Activated CD4-positive, alpha-beta T cell treated with anti-CD3 and anti-CD28 coated beads, Interleukin-2, amount 50 U/mL, for 1 hour (primary cell): ENCODE data around the gene KCMF1.

Experiments used
- DNase-seq: peaks from one replicate; pipeline ENCODE4 v3.0.0-alpha.2; 2020

The KCMF1 gene

DNA sequence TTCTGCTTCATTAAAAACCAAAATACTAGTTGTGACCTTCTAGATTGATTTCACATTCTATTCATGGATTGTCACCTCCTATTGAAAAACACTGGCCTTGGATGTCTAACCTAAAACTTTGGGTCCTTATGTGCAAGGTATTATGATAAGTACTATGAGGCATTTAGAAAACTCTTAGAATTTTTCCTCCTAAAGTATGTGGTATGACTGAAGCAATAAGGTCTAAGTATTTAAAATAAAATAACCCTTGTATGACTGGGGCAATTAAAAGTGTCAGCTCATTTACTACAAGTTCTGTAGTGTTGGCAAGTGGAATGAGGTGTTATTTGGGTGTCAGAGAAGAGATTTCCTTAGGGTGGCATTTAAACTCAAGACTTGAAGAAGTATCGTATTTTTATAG lies 15.1 kb downstream of the KCMF1 start:
- no peak for DNase-seq

DNA sequence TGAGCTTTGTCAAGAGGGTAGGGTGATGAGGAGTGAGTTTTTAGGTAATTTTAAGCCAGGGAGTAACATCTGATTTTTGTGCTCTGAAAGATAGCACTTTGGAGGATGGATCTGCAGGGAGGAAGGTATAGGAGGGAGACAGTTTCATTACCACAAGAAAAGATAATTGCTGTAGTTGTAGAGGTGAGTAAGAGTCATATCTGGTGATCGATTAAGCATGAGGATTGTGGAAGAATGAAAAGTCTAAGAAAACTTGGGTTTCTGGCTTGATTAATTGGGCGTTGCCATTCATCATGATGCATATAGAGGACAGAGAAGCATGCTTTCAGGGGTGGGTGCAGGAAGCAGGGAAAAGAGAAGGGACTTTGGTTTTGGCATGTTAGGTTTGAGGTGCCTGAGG lies 18.5 kb downstream of the KCMF1 start:
- no peak for DNase-seq

DNA sequence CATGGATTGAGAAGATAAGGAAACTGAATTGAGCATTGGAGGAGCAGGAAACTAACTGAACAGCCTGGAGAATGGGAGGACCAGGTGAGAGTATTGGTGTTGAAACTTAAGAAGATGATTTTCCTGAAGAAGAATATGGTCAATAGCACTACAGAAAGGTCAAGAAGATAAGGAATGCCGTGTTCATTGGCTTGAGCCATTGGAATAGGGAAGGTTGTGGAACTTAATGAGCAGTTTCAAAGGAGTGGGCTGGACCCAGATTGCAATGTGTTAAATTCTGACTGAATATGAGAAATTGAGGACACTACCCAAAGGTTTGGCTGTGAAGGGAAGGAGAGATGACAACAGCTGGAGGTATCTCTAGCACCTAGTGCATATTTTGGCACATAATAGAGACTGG lies 19.0 kb downstream of the KCMF1 start:
- DNase-seq = no peak

GRCh38 chr2:84991404-84992160 lies 20.6 kb downstream of the KCMF1 start:
- DNase-seq = no peak

- DNase-seq = no peak
Measured at GRCh38 chr2:84995826-84996225, 24.9 kb downstream of the KCMF1 start.

DNA sequence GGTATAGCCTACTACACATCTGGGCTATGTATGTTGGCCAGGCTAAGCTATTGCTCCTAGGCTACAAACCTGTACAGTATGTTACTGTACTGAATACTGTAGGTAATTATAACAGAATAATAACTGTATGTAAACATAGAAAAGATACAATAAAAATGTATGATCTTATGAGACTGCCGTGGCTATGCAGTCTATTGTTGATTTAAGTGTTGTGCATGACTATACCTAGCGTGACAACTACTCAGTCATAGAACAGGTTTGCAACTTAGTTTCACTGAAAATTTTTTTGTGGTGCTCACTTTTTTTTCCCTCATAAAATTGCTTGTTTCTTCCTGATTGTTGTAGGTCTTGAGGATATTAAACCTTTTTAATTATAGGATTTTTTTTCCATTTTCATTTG lies 25.9 kb downstream of the KCMF1 start:
- DNase-seq = no peak

GRCh38 chr2:84999553-84999955 lies 28.6 kb downstream of the KCMF1 start:
- no peak for DNase-seq

DNA sequence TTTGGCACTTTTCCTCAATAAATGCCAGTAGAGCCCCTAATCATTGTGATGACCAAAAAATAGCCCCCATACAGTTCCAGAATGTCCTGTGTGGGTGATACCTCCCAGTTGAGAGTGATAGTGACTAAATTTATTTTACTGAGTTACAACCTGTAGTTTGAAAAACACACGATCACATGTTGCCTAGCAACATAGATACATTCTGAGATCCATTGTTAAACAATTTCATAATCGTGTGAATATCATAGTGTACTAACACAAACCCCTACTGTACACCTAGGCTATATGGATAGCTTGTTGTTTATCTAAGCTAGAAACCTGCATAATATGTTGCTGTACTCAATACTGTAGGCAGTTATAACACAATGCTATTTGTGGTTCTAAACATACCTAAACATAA lies 30.6 kb downstream of the KCMF1 start:
- no peak for DNase-seq

- no peak for DNase-seq
Measured at GRCh38 chr2:85002534-85002933, 31.6 kb downstream of the KCMF1 start.

DNA sequence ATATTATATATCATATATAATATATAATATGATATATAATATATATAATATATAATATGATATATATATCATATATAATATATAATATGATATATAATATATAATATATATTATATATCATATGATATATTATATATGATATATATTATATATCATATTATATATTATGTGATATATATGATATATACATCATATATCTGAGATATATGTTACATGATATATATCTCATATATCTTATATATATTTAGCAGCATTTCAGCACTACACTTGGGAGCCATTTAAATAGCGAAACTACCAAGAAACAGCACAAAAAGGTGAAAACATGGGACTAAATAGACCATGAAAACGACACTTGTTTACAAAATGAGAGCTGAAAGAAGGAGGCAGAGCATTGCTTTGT lies 37.3 kb downstream of the KCMF1 start:
- no peak for DNase-seq

DNA sequence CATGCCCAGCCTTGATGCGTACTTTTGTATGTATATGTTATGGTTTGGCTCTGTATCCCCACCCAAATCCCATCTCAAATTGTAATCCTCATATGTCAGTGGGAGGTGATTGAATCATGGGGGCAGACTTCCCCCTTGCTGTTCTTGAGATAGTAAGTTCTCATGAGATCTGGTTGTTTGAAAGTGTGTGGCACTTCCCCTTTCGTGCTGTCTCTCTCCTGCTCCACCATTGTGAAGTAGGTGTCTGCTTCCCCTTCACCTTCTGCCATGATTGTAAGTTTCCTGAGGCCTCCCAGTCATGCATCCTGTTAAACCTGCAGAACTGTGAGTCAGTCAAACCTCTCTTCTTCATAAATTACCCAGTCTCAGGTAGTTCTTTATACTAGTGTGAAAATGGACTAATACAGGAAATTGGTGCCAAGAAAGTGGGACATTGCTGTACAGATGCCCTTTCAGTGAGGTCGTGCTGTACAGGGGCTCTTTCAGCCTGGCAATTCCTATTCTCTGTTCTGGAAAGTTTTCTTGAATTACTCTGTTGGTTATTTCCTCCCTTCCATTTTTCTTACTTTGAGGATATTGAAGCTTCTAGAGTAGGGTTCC lies 38.2 kb downstream of the KCMF1 start:
- no peak for DNase-seq

DNA sequence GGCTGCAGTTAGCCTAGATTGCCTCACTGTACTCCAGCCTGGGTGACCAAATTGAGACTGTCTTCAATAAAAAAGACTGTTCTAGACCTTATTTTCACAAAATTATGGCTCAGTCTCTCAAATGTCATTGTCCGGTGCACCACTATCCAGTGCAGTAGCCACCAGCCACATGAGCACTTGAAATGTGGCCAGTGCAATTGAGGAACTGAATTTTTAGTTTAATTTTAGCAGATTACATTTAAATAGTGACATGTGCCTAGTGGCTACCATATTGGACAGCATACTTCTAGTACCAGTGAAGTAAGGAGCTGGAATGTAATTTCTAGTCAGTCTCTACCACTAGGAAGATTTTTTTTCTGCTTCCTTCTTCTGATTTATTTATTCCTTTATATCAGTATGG lies 39.4 kb downstream of the KCMF1 start:
- no peak for DNase-seq

GRCh38 chr2:85011098-85011497 lies 40.1 kb downstream of the KCMF1 start:
- DNase-seq = no peak

DNA sequence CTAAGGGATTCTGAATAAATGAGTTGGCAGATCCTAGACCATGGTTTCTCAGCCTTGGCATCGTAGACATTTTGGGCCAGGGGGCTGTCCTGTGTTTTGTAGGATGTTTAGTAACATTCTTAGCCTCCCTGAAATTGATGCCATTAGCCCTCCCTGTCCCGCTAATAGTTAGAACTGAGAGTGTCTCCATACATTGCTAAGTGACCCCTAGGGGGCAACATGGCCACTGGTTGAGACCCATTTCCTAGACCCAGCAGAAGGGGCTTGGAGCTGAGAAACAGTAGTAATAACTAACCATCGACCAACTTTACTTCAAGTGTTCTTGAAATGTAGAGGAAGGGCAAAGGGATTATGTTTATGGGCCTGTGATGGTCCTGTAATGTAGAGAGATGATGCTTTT lies 40.8 kb downstream of the KCMF1 start:
- no peak for DNase-seq

- no peak for DNase-seq
Measured at GRCh38 chr2:85012431-85012830, 41.5 kb downstream of the KCMF1 start.

DNA sequence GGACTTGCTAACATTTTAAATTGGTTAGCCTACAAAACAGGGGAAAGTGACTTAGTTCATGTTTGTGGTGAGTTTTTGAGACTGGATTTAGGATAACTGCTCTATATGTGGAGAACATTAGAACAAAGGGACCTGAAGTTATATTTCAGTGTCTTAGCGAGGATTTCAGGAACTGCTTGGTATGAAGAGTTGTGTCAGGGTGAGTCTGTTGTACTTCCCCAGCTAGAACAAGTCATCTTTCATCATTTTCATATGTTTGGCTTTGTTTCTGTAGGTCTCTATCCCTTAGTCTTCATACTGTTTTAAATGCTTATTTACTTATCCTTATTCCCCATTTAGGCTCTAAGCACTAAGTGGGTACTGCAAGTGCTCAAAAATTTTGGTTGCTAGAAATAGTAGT lies 41.9 kb downstream of the KCMF1 start:
- DNase-seq = no peak

DNA sequence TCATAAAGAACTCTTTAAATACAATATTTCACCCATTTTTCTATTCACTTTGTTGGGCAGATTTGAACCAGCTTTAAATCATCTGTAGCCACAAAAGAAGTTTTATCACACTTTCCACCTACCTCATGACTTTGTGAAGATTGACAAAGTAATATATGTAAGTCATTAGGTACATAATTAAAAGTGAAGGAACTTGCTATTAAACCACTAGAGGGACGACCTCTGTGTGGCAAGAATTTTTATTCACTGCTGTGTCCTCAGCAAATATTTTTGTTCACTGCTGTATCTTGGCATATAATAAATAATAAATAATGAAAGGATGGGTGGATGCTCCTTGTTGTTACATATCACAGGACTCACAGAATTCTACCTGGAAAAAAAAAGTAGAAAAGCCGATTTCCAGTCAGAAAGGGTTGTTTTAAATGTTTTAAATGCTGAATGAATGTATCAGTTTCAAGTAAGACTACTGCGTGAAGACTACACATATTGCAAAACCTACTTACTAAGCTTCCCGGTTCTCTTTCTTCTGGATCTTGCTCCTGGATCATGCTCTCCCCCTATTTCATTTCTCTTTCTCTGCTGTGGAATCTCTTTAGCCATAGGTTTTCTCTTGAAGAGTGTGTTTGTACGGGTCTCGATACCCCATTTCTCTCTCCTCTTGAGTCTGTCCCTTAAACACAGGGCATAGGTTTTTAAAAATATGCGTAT lies 44.8 kb downstream of the KCMF1 start:
- no peak for DNase-seq

DNA sequence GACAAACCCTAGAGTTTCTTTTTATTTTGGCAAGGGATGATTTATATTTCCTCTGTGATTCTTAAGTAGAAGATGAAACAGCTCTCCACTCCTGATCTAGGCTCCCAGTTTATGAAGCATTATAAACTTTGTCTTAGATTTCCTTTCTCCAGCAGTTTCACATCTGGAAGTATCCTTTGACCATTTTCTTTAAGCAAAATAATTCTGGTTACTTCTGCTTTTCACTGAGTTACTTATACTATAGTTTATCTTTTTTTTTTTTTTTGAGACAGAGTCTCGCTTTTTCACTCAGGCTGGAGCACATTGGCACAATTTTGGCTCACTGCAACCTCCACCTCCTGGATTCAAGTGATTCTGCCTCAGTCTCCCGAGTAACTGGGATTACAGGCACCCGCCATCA lies 45.5 kb downstream of the KCMF1 start:
- DNase-seq = no peak

- no peak for DNase-seq
Measured at GRCh38 chr2:85017411-85018048, 46.6 kb downstream of the KCMF1 start.

DNA sequence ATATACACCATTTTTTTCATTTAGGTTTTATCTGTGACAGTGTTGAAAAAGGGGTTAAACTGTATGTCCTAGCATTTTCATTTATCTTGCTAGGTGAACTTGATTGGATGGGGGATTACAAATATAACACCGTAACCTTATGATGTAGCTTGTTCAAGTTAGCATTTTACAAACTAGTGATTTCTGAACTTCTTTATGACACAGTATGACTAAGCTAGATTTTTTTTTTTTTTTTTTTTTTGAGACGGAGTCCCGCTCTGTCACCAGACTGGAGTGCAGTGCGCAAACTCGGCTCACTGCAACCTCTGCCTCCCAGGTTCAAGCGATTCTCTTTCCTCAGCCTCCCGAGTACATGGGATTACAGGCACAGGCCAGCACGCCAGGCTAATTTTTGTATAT lies 47.1 kb downstream of the KCMF1 start:
- DNase-seq = no peak

DNA sequence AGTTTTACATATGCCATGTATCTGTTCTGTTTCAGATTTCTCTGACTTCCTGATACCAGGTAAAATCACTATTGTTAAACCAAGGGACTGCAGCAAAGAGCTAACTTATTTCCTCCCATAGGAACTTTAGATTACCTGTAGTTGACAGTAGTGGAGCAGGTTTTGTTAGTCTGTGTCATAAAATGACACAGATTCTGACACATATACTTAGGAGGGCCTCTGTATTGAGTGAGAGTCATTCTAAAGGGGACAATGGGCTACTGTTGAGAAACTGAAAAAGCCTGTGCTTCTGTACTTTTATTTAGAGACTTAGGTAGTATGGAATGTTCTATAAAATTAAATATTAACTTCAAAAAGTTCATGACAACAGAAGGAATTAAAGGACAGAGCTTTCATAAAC lies 48.2 kb downstream of the KCMF1 start:
- no peak for DNase-seq

- DNase-seq = no peak
Measured at GRCh38 chr2:85022232-85022631, 51.3 kb downstream of the KCMF1 start.

GRCh38 chr2:85024372-85025047 lies 53.5 kb downstream of the KCMF1 start:
- no peak for DNase-seq
